HG02623 (cell line): ENCODE data around the gene TBC1D14.
A peak's percentile ranks its signal among the peaks of the same experiment; 100 is the strongest.

ENCODE experiments used
- ATAC-seq: cut with Tn5 transposase; IDR thresholded peaks from one replicate; pipeline ENCODE4 v1.9.1; 2021; ENCODE audit warnings: moderate library complexity; ENCODE audit not compliant: unreplicated experiment

TBC1D14 gene

GRCh38 chr4:6926681-6927478, 17.3 kb downstream of the TBC1D14 start:
- no peak for ATAC-seq

GRCh38 chr4:6928081-6928480, 18.5 kb downstream of the TBC1D14 start:
- no peak for ATAC-seq

GRCh38 chr4:6929339-6929811, 19.7 kb downstream of the TBC1D14 start:
- ATAC-seq, result no peak

GRCh38 chr4:6929812-6930464, 20.3 kb downstream of the TBC1D14 start:
- ATAC-seq, result no peak

- ATAC-seq, result no peak
These were observed 22.8 kb downstream of the TBC1D14 start for GRCh38 chr4:6932475-6932874.

GRCh38 chr4:6932918-6933317, 23.3 kb downstream of the TBC1D14 start:
- ATAC-seq, result no peak

- no peak for ATAC-seq
These were observed 24.2 kb downstream of the TBC1D14 start for GRCh38 chr4:6933691-6934430.

- no peak for ATAC-seq
These were observed 26.3 kb downstream of the TBC1D14 start for GRCh38 chr4:6935965-6936364.

GRCh38 chr4:6937201-6937600, 27.6 kb downstream of the TBC1D14 start:
- ATAC-seq, result no peak

- no peak for ATAC-seq
These were observed 28.1 kb downstream of the TBC1D14 start for GRCh38 chr4:6937754-6938153.

- no peak for ATAC-seq
These were observed 28.6 kb downstream of the TBC1D14 start for GRCh38 chr4:6938237-6938636.

GRCh38 chr4:6938647-6939271, 29.1 kb downstream of the TBC1D14 start:
- no peak for ATAC-seq

GRCh38 chr4:6939761-6940743, 30.4 kb downstream of the TBC1D14 start:
- peak; percentile 44 for ATAC-seq

GRCh38 chr4:6940744-6941137, 31.1 kb downstream of the TBC1D14 start:
- no peak for ATAC-seq

- no peak for ATAC-seq
These were observed 32.2 kb downstream of the TBC1D14 start for GRCh38 chr4:6941796-6942195.

GRCh38 chr4:6942238-6942800, 32.7 kb downstream of the TBC1D14 start:
- ATAC-seq, result peak; percentile 52

- no peak for ATAC-seq
These were observed 33.6 kb downstream of the TBC1D14 start for GRCh38 chr4:6943012-6943884.

GRCh38 chr4:6943885-6944225, 34.2 kb downstream of the TBC1D14 start:
- no peak for ATAC-seq
